ENCODE data around the gene VPS37B. TPM values are rescaled to one million over a fixed set of nuclear protein-coding genes. Genes with fewer than 3 reads are reported as not detected.
A peak's percentile ranks its signal among the peaks of the same experiment; 100 is the strongest.

Gene VPS37B
- total RNA-seq, 1 experiment from 2014 or later: 18.1 TPM

- no peak for TF ChIP-seq OVOL2 (CRISPR knock-in tag; IDR thresholded peaks at IDR 0.05; ENCODE audit: borderline replicate concordance)
- TF ChIP-seq EMX1 (CRISPR knock-in tag; IDR thresholded peaks at IDR 0.05): no peak
- no peak for TF ChIP-seq GTF2I (CRISPR knock-in tag; conservative IDR thresholded peaks at IDR 0.05)
- no peak for TF ChIP-seq ZNF423 (CRISPR knock-in tag; IDR thresholded peaks at IDR 0.05)
- no peak for TF ChIP-seq RORB (CRISPR knock-in tag; IDR thresholded peaks at IDR 0.05)
- no peak for TF ChIP-seq FOXJ3 (CRISPR knock-in tag; IDR thresholded peaks at IDR 0.05; ENCODE audit: borderline replicate concordance)
- TF ChIP-seq USF1 (CRISPR knock-in tag; IDR thresholded peaks at IDR 0.05): no peak
These were observed 45.1 kb downstream of the VPS37B start (continued) for GRCh38 chr12:122850695-122851350.

GRCh38 chr12:122850048-122850445, 45.9 kb downstream of the VPS37B start:
- H3K9me3 Mint-ChIP-seq: no peaks in the 10 kb centered on the region
- TF ChIP-seq RELA (CRISPR knock-in tag; IDR thresholded peaks at IDR 0.05; ENCODE audit: borderline replicate concordance) (no peak), ZBTB43 (CRISPR knock-in tag; IDR thresholded peaks at IDR 0.05) (no peak), ATF2 (CRISPR knock-in tag; IDR thresholded peaks at IDR 0.05; ENCODE audit: borderline replicate concordance, low read depth) (no peak), ZNF416 (CRISPR knock-in tag; IDR thresholded peaks at IDR 0.05) (no peak), PREB (CRISPR knock-in tag; IDR thresholded peaks at IDR 0.05; ENCODE audit: borderline replicate concordance) (no peak), AFF4 (CRISPR knock-in tag; IDR thresholded peaks at IDR 0.05; ENCODE audit: borderline replicate concordance) (no peak), ELF4 (CRISPR knock-in tag; IDR thresholded peaks at IDR 0.05; ENCODE audit: low read depth) (no peak), JUN (CRISPR knock-in tag; IDR thresholded peaks at IDR 0.05) (no peak), NFE2L1 (CRISPR knock-in tag; IDR thresholded peaks at IDR 0.05) (no peak), MLX (CRISPR knock-in tag; IDR thresholded peaks at IDR 0.05) (no peak), TEAD4 (CRISPR knock-in tag; IDR thresholded peaks at IDR 0.05) (no peak), ZNF317 (CRISPR knock-in tag; IDR thresholded peaks at IDR 0.05; ENCODE audit: borderline replicate concordance, low read depth) (no peak), ZNF671 (CRISPR knock-in tag; IDR thresholded peaks at IDR 0.05) (no peak)
- H3K36me3 Mint-ChIP-seq: no peaks in the 10 kb centered on the region
- no peak overlapping the region for H3K4me3 Mint-ChIP-seq
- H3K27ac Mint-ChIP-seq: 0 out of 2 replicates have a peak overlapping the region, but pooled peaks have one; percentile 23
- no peaks in the 10 kb centered on the region for H3K27me3 Mint-ChIP-seq (ENCODE audit: low read depth)
- POLR2A ChIA-PET: no interaction called here
- peaks cover 4% of the 10 kb centered on the region; the same call in 1 of the 2 replicates for H3K4me1 Mint-ChIP-seq
- DNase-seq (ENCODE audit: low spot score) (no peak), ATAC-seq (no peak)
- CTCF ChIA-PET: interaction anchor here (0.6 kb wide), 1 partner anchor 57 kb away, joined by 3 read pairs; no protein-coding TSS in a partner anchor
